Stimulated activated memory B cell treated with anti-CD40 and anti-IgM and Interleukin-4, amounts not matched to agents 10 μg/mL and 1 μg/mL and 100 μg/mL, for 72 hours (primary cell): ENCODE results near the gene ZNF687.

Experiments
- ATAC-seq: fragments of 150-1000 bp; cut with Tn5 transposase; 2 replicates; pipeline ENCODE4 v1.10.0; 2021
- H3K27ac Mint-ChIP-seq: one replicate; pipeline ENCODE4 v1.8.0; 2022; ENCODE audit warnings: mild to moderate bottlenecking, mixed read lengths
- H3K27me3 Mint-ChIP-seq: one replicate; pipeline ENCODE4 v1.8.0; 2022; ENCODE audit warnings: mixed read lengths
- H3K36me3 Mint-ChIP-seq: one replicate; pipeline ENCODE4 v1.8.0; 2022; ENCODE audit warnings: mixed read lengths
- H3K4me1 Mint-ChIP-seq: one replicate; pipeline ENCODE4 v1.8.0; 2022; ENCODE audit warnings: mixed read lengths
- H3K4me3 Mint-ChIP-seq: one replicate; pipeline ENCODE4 v1.8.0; 2022; ENCODE audit warnings: mild to moderate bottlenecking, moderate library complexity, mixed read lengths
- H3K9me3 Mint-ChIP-seq: one replicate; pipeline ENCODE4 v1.8.0; 2022; ENCODE audit warnings: mixed read lengths

Gene ZNF687

DNA sequence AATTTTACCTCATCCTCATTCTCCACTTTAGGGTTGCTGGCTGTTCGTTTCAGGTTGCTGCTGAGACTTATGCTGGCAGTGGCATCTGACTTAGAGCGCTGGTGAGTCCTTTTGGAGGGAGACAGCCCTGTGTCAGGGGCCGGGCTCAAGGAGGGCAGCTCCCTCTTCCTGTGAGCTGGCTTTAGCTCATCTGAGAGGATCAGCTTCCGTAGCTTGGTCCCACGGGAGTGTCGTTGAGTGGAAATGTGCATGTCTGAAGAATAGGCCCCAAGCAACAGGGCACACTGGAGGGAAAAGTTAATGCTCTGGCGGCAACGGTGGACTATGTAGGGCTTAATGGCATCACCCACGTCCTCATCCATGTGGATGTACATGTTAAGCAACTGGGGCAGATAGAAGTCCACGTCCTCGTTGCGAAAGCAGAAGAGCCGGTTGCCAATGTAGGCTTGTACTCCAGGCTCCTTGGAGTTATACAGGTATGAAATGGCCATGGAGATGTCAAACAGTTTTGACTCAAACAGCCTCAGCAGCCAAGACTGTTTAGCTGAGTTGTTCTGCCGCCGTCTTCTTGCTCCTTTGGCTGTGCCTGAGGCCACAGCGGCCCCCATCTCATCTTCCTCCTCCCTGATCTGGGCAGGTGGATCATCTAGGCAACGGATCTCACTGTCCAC lies 33.6 kb downstream of the ZNF687 start:
- peaks cover 53% of the 10 kb centered on the region for H3K4me1 Mint-ChIP-seq
- H3K9me3 Mint-ChIP-seq: no peaks in the 10 kb centered on the region
- H3K36me3 Mint-ChIP-seq: peaks cover 62% of the 10 kb centered on the region
- peak overlapping the region; percentile 35 for H3K27ac Mint-ChIP-seq
- H3K4me3 Mint-ChIP-seq: no peak overlapping the region
- no peak for ATAC-seq
- no peaks in the 10 kb centered on the region for H3K27me3 Mint-ChIP-seq

DNA sequence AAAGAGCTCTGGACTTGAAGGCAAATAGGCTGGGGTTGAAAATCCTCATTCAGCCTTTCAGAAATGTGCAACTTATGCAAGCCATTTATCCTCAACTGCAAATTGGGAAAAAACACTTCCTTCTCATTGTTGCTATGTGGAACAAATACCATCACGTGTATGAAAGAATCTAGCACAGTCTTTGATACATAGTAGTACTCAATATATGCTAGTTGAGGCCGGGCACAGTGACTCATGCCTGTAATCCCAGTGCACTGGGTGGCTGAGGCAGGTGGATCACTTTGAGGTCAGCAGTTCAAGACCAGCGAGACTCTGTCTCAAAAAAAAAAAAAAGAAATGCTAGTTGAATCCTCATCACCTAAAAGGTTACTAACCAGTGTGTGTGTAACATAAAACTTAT lies 36.9 kb downstream of the ZNF687 start:
- Mint-ChIP-seq H3K4me1 (peaks cover 38% of the 10 kb centered on the region), H3K27ac (no peak overlapping the region), H3K9me3 (no peaks in the 10 kb centered on the region), H3K36me3 (peaks cover 42% of the 10 kb centered on the region), H3K4me3 (no peak overlapping the region), H3K27me3 (no peaks in the 10 kb centered on the region)
- ATAC-seq: no peak

DNA sequence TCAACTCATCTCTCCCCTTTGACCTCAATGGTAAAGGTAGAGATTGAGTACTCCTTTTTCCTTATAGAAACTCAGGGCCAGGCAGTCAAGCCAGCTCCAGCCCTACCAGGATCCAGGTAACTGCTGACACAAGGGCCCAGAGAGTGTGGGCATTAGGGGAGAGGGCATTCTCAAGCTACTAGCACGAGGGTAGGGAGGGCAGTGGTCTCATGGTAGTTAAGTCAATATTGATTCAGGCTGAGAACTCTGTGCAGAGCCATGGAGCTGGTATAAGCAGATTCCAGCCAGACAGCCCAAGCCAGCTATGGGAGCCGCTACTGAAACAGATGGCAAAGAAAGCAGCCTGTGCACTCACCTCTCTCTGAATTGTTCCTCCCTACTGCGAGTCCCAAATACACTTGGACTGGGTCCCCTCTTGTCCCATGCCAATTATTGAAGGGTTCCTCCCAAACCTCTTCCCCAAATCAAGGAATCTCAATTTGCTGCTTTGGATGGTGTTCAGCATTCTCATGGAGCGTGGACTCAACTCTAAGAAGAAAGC lies 42.4 kb downstream of the ZNF687 start:
- Mint-ChIP-seq H3K4me3 (no peak overlapping the region), H3K36me3 (peaks cover 38% of the 10 kb centered on the region), H3K27ac (no peak overlapping the region)

DNA sequence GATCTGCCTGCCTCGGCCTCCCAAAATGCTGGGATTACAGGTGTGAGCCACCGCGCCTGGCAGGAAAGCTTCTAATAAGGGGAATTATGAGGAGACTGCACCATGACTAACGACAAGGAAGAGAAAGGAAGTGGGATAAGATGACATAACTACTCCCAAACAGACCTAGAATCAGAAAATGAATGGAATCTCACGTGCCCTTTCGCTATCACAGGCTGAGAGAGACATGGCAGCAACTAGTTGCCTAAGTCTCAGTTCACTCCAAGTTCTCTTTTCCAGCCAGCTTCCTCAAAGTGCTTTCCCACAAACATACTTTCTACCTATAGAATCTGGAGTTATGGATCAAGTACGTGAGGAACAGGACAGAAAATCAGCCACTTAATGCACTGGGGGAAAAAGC lies 43.1 kb downstream of the ZNF687 start:
- no peaks in the 10 kb centered on the region for H3K9me3 Mint-ChIP-seq
- peak overlapping the region; percentile 88 for H3K27ac Mint-ChIP-seq
- H3K4me3 Mint-ChIP-seq: no peak overlapping the region
- no peaks in the 10 kb centered on the region for H3K27me3 Mint-ChIP-seq
- H3K36me3 Mint-ChIP-seq: peaks cover 38% of the 10 kb centered on the region
- peaks cover 52% of the 10 kb centered on the region for H3K4me1 Mint-ChIP-seq
- ATAC-seq: no peak

More for the DNA sequence above, 42.4 kb downstream of the ZNF687 start:
- ATAC-seq: no peak
- Mint-ChIP-seq H3K4me1 (peaks cover 53% of the 10 kb centered on the region), H3K27me3 (no peaks in the 10 kb centered on the region), H3K9me3 (no peaks in the 10 kb centered on the region)

DNA sequence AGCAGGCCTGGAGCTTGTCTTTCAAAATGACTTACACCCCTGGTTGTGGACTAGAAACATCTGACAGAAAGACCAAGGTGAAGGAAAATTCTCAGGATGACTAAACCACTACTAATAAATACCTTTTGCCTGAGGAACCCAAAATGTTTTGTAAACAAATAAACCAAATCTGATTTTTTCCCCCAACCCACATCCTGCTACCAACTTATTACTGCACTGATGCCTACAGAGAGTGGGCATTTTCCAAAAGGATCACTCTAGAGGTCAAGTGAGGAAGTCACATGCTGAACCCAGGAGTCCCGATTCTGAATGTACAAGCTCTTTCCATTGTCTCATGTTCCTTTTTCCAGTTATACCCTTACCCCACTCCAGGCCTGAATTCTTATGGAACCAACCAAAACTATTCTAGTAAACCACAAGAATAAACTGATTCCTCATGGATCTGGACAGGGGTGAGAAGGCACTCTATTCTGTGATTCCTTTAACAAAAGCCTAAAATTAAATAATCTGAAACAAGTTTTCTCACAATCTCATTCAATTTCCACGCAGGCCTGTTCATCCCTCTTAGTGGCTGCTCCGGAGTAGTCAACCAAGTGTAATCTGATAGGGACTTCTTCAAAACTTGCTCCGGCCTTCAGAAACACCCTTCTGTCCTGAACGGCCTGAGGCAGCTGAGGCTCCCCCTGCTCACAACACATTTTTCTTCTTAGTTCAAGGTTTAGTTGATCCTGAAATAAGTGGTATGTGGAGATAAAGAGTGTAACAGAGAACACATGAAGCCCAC lies 43.7 kb downstream of the ZNF687 start:
- Mint-ChIP-seq H3K36me3 (peaks cover 32% of the 10 kb centered on the region), H3K27me3 (no peaks in the 10 kb centered on the region), H3K27ac (peak overlapping the region; percentile 88), H3K4me1 (peaks cover 46% of the 10 kb centered on the region), H3K9me3 (no peaks in the 10 kb centered on the region), H3K4me3 (peak overlapping the region; percentile 91)
- ATAC-seq: no peak

DNA sequence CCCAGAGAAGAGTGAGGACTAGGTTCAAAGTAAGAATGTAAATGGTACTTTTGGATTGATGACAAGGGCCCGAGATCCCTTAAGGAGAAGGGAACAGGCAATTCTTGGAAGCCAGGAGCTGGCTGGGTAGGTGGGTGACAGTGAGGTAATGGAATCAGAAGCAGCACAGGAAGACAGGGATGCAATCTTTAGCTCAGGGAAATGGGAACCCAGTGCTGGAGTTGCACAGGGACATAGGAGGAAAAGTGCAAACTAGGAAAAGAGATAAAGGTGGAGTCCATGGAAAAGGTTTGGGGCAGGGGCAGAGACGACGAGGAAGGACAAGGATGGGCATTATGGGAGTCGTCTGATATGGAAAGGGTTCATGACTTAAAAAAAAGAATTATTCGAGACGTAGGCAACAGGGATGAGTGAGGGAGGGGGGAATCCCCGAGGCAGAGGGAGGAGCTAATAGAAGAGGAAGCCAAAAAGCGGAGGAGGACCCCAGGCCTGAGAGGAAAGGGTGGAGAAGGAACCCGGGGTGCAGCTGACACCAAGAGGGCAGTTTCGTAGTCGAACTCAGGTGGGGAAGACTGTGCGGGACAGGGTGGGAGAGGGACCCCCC lies 44.6 kb downstream of the ZNF687 start:
- peak; percentile 82 for ATAC-seq

DNA sequence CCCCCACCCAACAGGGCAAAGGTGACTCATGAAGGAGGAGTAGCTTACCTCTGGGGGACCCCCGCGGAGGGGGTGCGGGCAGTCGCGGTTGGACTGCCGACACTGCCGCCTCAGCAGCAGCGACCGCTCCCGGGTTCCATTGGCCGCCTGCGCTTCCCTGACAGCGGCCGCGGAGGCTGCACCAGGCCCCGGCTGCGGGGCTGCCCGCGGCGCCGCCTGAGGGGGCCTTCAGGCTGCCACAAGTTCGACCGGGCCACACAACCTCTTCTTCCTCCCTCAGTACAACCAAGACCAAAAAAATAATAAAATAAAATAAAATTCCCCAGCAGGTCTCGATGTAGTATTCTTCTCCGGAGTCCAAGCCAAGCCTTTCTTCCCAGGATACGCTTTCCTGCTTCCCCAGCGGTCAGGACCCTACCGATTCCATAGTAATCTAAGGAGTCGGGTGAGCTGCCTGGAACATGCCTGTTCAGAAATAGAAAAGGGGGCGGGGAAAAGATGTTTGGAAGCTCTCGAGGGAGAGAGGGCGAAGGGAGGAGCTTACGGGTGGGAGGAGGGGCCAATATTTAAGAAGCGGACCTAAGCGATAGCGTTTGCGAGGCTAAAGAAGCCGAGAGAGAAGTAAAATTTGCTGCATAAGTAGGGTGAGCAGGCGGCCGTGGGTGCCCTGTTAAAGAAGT lies 45.3 kb downstream of the ZNF687 start, which contains the start of gene PI4KB:
Gene PI4KB, minus strand, starts transcription at position 194 of the 680 bp plus-strand sequence. CDS start 10,935 bp downstream, outside the sequence.
- Mint-ChIP-seq H3K4me3 (peak within 1 kb of the TSS; percentile 91), H3K4me1 (peaks cover 36% of the 10 kb centered on the region), H3K36me3 (peaks cover 30% of the 10 kb centered on the region), H3K27ac (peak within 1 kb of the TSS; percentile 88), H3K27me3 (no peaks in the 10 kb centered on the region), H3K9me3 (no peaks in the 10 kb centered on the region)
- peak; percentile 96 for ATAC-seq

More for the DNA sequence above, 44.6 kb downstream of the ZNF687 start:
- H3K36me3 Mint-ChIP-seq: peaks cover 30% of the 10 kb centered on the region
- H3K4me3 Mint-ChIP-seq: peak overlapping the region; percentile 91
- peaks cover 42% of the 10 kb centered on the region for H3K4me1 Mint-ChIP-seq
- no peaks in the 10 kb centered on the region for H3K27me3 Mint-ChIP-seq
- H3K9me3 Mint-ChIP-seq: no peaks in the 10 kb centered on the region
- peak overlapping the region; percentile 88 for H3K27ac Mint-ChIP-seq

DNA sequence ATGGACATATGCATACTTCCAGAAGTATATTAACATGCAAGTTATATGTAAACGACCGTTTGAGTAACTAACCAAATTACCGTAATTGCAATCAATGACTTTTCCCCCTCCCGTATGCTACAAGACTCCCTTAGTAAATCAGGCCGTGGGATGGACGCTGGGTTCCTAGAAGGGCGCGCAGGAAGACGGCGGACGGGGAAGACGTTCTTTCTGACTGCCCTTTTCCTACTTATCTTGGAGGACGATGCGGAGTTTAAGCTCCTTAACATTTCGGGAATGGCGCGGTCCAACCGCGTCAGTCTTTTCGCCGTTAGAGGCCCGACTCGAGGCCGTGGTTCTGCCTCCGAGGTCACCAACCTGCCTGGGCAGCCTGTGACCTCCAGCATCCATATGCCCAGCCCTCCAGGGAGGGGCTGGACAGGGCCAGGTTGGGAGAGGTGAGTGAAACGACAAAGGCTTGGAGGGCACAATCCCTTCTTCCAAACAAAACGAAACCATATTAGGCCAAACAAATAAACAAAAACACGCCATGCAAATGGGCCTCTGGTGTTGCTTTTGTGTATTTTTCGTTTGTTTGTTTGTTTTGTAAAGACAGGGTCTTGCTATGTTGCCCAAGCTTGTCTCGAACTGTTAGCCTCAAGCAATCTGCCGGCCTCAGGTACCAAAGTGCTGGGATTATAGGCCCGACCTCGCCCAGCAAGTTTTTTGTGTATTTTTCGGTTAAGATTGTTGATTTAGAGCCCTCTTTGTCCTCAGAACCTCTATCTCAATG lies 46.0 kb downstream of the ZNF687 start:
- Mint-ChIP-seq H3K36me3 (peaks cover 24% of the 10 kb centered on the region), H3K4me1 (peaks cover 29% of the 10 kb centered on the region), H3K9me3 (no peaks in the 10 kb centered on the region), H3K27me3 (no peaks in the 10 kb centered on the region), H3K4me3 (peak overlapping the region; percentile 91), H3K27ac (peak overlapping the region; percentile 88)
- ATAC-seq: peak; percentile 13

DNA sequence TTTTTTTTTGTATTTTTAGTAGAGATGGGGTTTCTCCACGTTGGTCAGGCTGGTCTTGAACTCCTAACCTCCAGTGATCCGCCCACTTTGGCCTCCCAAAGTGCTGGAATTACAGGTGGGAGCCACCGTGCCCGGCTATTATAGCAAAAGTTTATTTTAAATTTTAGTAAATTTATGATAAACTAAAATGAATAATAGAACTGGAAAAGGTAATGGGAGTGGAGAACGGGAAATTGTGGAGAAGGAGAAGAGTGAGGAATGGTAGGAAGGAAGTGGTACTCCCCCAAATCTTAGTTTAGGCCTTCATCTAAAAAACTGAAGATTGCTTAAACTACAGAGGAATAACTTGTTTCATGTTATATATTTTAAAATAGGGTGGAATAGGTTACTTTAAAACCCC lies 52.7 kb downstream of the ZNF687 start:
- no peaks in the 10 kb centered on the region for H3K27me3 Mint-ChIP-seq
- peaks cover 10% of the 10 kb centered on the region for H3K4me1 Mint-ChIP-seq
- H3K4me3 Mint-ChIP-seq: no peak overlapping the region
- no peaks in the 10 kb centered on the region for H3K9me3 Mint-ChIP-seq
- no peak for ATAC-seq
- H3K27ac Mint-ChIP-seq: no peak overlapping the region
- no peaks in the 10 kb centered on the region for H3K36me3 Mint-ChIP-seq

DNA sequence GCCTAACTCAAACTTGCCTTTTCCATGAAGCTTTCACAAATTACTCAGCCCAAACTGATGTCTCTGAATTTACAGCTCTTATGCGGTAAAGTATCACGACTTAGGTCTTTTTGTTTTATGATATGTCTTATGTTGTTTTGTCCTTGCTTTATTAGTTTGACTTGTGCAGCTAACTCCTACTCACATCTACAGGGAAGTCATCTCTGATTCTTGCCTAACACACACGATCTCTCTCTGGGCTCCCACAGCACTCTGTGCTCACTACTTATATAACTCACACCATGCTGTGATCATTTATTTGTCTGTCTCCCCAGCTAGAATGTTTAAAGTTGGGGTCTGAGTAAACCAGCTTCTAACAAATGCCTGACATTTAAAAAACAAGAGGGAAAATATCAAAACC lies 54.5 kb downstream of the ZNF687 start:
- no peaks in the 10 kb centered on the region for H3K27me3 Mint-ChIP-seq
- H3K9me3 Mint-ChIP-seq: no peaks in the 10 kb centered on the region
- no peak for ATAC-seq
- peak overlapping the region; percentile 56 for H3K27ac Mint-ChIP-seq
- H3K36me3 Mint-ChIP-seq: no peaks in the 10 kb centered on the region
- peaks cover 22% of the 10 kb centered on the region for H3K4me1 Mint-ChIP-seq
- H3K4me3 Mint-ChIP-seq: no peak overlapping the region

DNA sequence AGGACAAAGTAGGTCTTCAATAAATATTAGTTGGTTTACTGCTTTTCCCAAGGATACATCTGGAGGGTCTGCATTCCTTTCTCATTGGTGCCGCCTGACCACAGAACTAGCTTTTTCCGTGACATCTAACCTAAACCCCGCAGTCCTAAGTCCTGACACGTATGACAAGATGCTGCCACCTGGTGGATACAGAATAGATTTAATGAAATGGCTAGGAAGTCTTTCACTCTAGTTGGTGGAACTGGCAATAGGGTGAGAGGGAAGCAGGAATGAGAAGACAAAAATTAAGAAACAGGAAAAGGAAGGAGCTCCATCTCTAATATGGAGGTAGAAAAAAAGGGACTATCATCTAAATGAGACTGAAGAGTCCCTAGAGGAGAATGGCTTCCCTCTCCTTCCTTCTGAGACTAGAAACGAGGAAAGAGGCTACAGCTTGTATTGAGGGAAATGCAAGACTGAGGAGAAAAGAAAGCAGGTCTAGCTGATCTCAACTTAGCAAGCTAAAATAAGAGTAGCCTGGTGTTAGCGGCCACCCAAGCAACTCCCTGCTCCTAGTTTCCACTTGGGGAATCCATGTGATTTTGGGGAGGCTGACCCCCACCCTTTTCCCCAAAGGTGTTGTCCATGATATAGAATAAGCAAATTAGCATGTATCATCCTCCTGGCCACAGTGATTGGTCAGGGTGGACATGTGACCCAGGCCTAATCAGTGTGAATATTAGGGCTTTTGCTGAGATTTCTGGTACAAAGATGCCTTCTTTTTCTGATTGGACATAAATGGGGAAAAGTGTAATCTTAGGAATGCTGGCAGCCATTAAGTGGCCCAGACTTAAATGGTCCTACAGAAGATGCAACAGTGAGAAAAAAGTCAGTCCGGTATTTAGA lies 59.0 kb downstream of the ZNF687 start:
- no peaks in the 10 kb centered on the region for H3K27me3 Mint-ChIP-seq
- H3K36me3 Mint-ChIP-seq: peaks cover 36% of the 10 kb centered on the region
- H3K4me3 Mint-ChIP-seq: peak overlapping the region; percentile 0
- H3K4me1 Mint-ChIP-seq: peaks cover 64% of the 10 kb centered on the region
- ATAC-seq: peak; percentile 87
- H3K27ac Mint-ChIP-seq: peak overlapping the region; percentile 36
- H3K9me3 Mint-ChIP-seq: no peaks in the 10 kb centered on the region
